ENCODE data around the gene CPNE4.
A peak's percentile ranks its signal among the peaks of the same experiment; 100 is the strongest.
"Not testable (repeated sequence)": the region's sequence is repeated elsewhere in the genome, so short reads cannot be mapped to it uniquely, and the experiment has no call there.

The CPNE4 gene

GRCh38 chr3:131957980-131958379 lies 76.8 kb downstream of the CPNE4 start:
- no peak for DNase-seq

- no peak for DNase-seq
These were observed 77.3 kb downstream of the CPNE4 start for GRCh38 chr3:131957511-131957910.

- no peak for DNase-seq
These were observed 86.0 kb downstream of the CPNE4 start for GRCh38 chr3:131948806-131949205.

- DNase-seq, result no peak
These were observed 90.1 kb downstream of the CPNE4 start for GRCh38 chr3:131944676-131945075.

- DNase-seq, result no peak
These were observed 101.1 kb downstream of the CPNE4 start for GRCh38 chr3:131933665-131934064.

- peak in 2 of 3 experiments; percentile 22 to 42 for DNase-seq
These were observed 106.2 kb downstream of the CPNE4 start for GRCh38 chr3:131928593-131928992.

- no peak for DNase-seq
These were observed 109.2 kb downstream of the CPNE4 start for GRCh38 chr3:131925571-131925970.

GRCh38 chr3:131922356-131922755 lies 112.5 kb downstream of the CPNE4 start:
- no peak for DNase-seq

- no peak for DNase-seq
These were observed 117.8 kb downstream of the CPNE4 start for GRCh38 chr3:131917006-131917405.

- no peak for DNase-seq
These were observed 120.6 kb downstream of the CPNE4 start for GRCh38 chr3:131914090-131914691.

GRCh38 chr3:131912255-131912654 lies 122.6 kb downstream of the CPNE4 start:
- no peak for DNase-seq

GRCh38 chr3:131907796-131908195 lies 127.0 kb downstream of the CPNE4 start:
- peak in 1 of 3 experiments; percentile 59 for DNase-seq

- DNase-seq, result no peak
These were observed 130.8 kb downstream of the CPNE4 start for GRCh38 chr3:131903988-131904415.

- peak in 1 of 3 experiments; percentile 54 for DNase-seq
These were observed 133.1 kb downstream of the CPNE4 start for GRCh38 chr3:131901686-131902085.

GRCh38 chr3:131900891-131901290 lies 133.9 kb downstream of the CPNE4 start:
- DNase-seq, result no peak

- no peak for DNase-seq
These were observed 135.8 kb downstream of the CPNE4 start for GRCh38 chr3:131899021-131899420.

GRCh38 chr3:131898346-131898745 lies 136.5 kb downstream of the CPNE4 start:
- no peak for DNase-seq

GRCh38 chr3:131896285-131896684 lies 138.5 kb downstream of the CPNE4 start:
- DNase-seq, result no peak

- no peak for DNase-seq
These were observed 139.0 kb downstream of the CPNE4 start for GRCh38 chr3:131895766-131896165.

- DNase-seq, result no peak
These were observed 142.5 kb downstream of the CPNE4 start for GRCh38 chr3:131892331-131892730.

- not testable (repeated sequence) for DNase-seq
These were observed 148.9 kb downstream of the CPNE4 start for GRCh38 chr3:131885871-131886270.

GRCh38 chr3:131883711-131884407 lies 151.0 kb downstream of the CPNE4 start:
- no peak for DNase-seq

- DNase-seq, result no peak
These were observed 151.7 kb downstream of the CPNE4 start for GRCh38 chr3:131883086-131883485.

GRCh38 chr3:131881777-131882176 lies 153.0 kb downstream of the CPNE4 start:
- no peak for DNase-seq

GRCh38 chr3:131880948-131881347 lies 153.9 kb downstream of the CPNE4 start:
- no peak for DNase-seq

Data from NCI-H1417 (cell line).